Nucleus accumbens (tissue), 56 donors: ENCODE measurements around the gene SND1.
"Not testable (repeated sequence)": the region's sequence is repeated elsewhere in the genome, so short reads cannot be mapped to it uniquely, and the experiment has no call there.

ENCODE experiments used
- DNase-seq, 56 donors: peaks; one replicate each; lab custom pipeline; 2025; lab: John Stamatoyannopoulos, UW

The SND1 gene

DNA sequence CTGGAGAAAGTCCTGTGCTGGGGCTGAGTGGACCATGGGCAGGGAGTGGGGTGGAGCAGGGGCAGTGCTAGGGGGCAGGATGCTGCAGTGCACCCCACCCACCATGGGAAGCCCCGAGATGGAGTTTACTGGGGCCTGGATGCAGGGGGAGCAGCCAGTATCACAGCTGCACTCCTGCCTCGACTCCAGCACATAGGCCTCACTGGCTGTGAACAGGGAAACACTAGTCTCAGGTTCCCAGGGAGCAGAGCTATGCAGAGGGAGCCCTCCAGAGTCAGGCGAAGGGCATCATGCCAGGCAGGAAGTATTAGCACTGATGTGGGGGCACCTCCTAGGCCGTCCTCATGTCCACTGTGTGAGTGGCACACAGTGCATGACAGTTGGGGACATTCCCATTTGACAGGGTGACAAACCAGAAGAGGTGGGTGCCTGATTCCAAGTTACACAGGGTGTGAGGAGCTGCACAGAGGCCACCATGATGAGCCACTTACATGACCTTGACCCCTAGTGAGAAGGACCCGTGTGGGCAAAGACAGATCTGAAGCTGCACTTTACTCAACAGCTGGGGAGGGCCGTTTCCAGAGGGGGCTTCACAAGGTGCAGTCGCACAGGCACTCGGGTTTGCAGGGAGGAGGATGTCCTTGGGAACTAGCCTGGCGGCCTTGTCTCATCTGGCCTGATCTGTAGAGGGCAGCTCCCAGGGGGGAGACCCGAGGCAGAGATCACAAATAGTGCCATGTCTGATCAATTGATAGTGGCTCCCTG, 449.1 kb downstream of the SND1 start:
- no peak for DNase-seq

DNA sequence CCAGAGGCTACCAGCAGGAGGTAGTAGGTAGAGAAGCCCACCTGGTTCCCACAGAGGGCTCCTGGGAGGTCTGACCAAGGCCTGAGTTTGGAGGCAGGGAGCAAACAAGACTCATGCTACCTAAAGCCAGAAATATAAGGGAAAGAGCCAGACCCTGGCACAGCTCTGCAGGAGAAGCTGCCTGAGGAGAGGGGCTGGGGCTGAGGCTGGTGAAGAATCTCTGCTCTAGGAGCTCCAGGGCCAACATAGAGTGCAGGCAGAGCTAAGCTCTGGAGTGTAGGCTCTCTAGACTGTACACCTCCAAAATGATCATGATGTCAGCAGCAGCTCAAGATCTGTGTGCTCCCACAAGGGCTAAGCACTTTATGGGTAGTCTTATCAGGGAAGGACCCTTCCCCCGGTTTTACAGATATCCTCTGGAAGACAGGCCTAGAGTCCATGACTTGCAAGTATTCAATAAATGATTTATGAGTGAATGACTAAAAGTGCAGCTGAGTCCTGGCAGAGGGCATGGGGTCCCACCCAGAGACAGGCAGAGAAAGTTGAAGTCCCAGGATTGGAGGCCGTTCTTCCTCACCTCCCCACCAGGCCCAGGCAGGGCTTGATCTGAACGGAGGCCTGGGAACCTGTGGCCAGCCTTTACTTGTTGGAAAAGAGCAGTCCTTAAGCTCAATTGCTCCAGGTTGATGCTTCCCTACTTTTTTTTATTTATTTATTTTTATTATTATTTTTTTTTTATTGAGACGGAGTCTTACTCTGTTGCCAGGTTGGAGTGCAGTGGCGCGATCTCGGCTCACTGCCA, 450.7 kb downstream of the SND1 start:
- DNase-seq = no peak

- peak in 5 of 56 donors; percentile 7 to 32 (median 22) for DNase-seq
Observed at GRCh38 chr7:128103498-128104107, 451.6 kb downstream of the SND1 start.

DNA sequence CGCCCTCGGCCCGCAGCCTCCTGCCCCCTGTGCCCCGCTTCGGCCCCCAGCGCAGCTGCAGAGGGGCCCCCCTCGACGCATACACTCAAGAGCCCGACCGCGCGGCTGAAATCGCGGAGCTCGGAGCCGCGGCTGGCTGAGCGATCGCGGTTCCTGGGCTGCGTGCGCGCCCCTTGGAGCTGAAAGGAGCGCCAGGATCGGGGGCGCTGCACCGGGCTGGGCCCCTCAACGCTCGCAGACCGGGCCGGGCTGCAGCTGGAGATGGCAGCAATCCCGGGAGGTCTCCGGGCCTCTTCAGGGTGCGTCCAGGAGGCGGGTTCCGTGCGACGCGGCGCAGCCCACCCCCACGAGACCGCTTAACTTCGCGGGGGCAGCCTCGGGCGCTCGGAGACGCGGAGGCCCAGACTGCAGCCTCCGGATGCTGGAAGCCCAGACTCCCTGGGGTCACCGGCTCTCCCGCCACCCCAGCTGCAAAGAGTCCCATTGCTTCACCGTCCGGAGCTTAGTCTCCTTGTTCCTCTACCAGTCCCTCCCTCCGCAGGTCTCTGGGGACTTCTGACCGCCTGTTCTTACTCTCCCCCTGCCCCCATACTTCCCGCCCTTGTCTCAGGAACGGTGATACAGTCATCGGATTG, 452.2 kb downstream of the SND1 start:
- DNase-seq = peak in 2 of 56 donors; percentile 18 to 26

DNA sequence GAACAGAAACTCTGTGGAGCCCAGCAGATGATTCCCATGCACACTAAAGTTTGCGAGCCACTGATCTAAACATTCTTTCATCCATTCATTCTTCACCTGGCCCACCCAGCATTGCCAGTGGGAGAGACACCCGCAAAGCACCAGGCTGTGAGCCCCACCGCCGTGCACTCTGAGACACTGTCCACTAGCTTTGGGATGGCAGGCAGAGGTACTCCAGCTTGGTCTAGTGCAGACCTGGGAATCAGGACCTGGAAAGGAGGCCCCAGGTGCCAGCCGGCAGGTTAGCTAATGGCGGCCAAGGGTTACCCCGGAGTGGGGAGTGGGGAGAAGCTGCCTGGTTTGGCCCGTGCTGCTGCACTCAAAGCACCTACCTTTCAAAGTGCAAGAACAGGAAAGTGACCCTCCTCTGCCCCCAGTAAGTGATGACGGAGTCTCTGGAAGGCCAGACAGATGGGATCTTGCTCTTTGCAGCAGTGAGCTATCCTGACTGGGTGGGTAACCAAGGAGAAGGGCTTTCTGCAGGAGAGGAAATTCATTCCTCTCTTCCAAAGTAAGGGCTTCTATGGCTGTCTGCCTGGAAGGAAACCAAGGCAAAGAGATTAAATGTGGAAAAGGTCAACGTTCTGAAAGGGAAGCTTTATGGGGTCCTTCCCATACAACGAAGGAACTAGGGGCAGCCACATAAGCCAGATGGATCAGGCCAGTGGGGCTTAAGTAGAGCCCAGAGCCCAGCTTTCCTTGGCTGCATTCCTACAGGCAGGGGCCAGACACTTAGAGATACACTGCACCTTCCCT, 453.4 kb downstream of the SND1 start:
- DNase-seq = no peak

DNA sequence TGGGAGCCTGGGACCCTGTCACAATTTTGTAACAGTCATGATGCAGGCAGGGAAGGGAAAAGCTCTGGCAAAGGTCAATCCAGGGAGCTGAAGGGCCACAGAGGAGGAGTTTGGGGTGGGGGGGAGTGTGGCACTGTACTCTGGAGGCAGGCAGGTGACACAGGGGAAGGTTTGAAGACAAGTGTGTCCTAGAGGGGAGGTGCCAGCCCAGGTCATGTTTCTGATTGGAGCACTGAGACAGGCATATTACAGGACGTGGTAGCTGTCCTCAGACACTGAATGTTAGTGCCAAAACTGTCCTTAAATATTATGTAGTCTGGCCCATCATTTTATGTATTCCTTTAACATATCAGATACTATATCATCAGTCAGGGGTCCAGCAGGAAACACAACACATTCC, 454.8 kb downstream of the SND1 start:
- no peak for DNase-seq

- DNase-seq = not testable (repeated sequence)
Observed at GRCh38 chr7:128107516-128107915, 455.5 kb downstream of the SND1 start.

- no peak for DNase-seq
Observed at GRCh38 chr7:128108129-128108528, 456.1 kb downstream of the SND1 start.

DNA sequence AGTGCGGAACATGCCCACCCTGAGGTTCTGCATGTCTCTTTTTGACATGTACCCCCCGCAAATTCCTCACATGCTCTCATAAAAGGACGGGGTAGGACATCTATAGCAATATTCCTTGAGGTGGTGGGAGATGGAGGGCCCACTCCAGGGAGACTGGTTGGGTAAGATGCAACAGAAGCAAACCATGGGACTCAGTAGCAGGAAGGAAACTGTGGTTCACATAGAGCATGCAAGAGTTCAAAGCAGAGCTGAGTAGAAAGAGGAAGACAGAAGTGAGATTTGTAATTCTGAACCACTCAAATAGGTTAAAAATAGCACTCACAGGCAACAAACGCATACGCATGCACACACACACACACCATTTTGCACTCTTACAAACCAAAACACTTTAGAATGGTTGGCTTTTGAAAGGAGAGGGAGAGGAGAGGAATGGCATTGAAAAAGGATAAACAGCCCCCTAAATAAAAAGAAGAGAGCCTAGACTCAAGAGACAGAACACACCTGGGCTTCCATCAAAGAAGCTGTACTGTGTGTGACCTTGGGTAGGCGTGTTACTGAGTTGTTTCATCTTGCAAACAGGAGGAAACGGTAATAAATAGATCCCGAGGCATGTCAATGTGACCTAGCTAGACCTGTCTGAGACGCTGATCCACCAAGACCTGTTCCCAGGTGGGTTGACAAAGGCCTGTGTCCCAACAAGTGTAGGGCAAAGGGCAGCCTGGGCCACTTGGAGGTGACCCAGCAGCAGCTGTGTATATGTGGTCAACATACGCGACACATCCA, 456.8 kb downstream of the SND1 start:
- peak in 3 of 56 donors; percentile 17 to 37 (median 23) for DNase-seq

DNA sequence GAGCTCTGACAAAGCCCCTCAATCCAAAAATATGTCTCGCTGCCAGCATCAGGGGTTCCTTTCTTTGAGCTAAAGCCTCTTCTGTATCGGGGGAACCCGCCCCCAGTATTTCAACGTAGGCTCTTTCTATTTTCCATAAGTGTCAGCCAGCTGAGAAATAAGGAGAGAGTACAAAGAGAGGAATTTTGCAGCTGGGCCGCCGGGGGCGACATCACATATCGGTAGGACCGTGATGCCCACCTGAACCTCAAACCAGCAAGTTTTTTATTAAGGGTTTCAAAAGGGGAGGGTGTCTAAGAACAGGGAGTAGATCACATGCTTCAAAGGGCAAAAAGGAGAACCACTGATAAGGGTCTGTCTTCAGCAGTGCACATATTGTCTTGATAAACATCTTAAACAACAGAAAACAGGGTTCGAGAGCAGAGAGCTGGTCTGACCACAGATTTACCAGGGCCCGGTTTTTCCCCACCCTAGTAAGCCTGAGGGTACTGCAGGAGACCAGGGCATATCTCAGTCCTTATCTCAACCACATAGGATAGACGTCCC, 457.5 kb downstream of the SND1 start:
- DNase-seq = peak in 1 of 56 donors; percentile 18

GRCh38 chr7:128110641-128111364, 458.8 kb downstream of the SND1 start:
- DNase-seq = no peak

- peak in 4 of 56 donors; percentile 25 to 58 (median 53) for DNase-seq
Observed at GRCh38 chr7:128112018-128112780, 460.2 kb downstream of the SND1 start.

DNA sequence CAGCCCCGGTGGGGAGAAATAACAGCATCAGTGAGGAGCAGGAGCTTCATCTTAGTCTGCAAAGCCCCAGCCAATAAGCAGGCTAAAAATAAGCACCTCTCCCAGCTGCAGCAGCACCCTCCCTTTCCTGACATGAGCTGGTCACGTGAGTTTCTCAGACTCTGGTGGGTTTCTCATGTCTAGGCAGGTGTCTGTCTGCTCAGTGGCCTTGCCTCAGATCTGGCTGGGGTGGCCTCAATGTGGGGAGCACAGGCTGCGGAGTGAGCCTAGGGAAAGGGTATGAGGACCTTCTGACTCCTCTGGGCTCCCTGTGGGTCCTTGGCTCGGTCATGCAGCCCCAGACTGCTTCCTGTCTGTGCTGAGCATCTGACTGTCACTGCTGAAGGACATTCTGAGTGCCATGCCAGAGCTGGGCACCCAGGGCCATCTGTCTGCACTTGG, 460.8 kb downstream of the SND1 start:
- peak in 21 of 56 donors; percentile 21 to 63 (median 46) for DNase-seq

- no peak for DNase-seq
Observed at GRCh38 chr7:128113839-128114238, 461.8 kb downstream of the SND1 start.

DNA sequence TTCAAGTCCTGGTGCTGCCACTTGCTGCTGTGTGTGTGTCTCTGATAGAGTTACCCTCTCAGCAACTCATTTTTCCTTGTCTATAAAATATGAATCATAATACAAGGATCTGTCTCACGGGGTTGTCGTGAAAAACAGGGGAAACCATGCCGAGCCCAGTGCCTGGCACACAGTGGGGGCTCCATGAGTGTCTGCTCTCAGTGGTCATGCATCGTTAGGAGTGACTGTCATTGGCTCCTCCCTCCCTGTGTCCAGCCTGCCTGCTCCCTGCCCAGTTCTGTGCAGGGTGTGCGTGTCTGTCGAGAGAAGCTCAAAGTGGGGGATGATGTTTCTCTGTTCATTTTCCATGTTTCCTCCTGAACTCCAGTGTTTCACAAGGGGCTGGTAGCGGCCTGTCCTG, 462.8 kb downstream of the SND1 start:
- no peak for DNase-seq

DNA sequence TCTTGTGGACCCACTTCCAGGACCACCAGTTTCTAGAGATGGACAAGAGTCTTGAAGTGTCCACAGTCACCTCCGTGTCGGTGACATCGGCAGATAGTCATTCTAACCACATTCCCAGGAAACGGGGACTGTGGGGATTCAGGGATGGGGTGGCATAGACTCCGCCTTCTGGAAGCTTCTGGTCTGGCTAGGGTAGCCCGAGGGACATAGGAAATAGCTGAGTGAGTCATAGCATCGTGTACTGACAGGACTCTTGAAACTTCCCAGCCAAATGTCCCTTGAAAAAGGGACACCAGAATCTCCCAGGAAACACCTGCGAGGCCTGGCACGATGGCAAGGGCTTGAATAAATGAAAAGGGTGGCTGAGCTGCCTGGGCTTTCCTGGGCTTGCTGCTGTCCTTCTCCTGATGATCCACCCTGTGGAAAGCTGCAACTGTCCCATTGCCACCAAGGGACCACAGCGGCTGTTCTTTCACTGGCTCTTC, 463.4 kb downstream of the SND1 start:
- no peak for DNase-seq
